ENCODE results near the gene TBX10.

GRCh38 chr11:67585911-67586310, 53.7 kb downstream of the TBX10 start:
- TF ChIP-seq GATA3 (IDR thresholded peaks at IDR 0.05; ENCODE audit: low read depth, low read length) (no peak), GATA2 (IDR thresholded peaks at IDR 0.05; ENCODE audit: low read depth, low read length) (no peak)
